ENCODE results near the gene FMO1. TPM values are rescaled to one million over a fixed set of nuclear protein-coding genes. Genes with fewer than 3 reads are reported as not detected.

FMO1 gene
- total and polyA plus RNA-seq, 9 donors: 3.8 to 32.2 (median 5.8) TPM; not detected in 1

DNA sequence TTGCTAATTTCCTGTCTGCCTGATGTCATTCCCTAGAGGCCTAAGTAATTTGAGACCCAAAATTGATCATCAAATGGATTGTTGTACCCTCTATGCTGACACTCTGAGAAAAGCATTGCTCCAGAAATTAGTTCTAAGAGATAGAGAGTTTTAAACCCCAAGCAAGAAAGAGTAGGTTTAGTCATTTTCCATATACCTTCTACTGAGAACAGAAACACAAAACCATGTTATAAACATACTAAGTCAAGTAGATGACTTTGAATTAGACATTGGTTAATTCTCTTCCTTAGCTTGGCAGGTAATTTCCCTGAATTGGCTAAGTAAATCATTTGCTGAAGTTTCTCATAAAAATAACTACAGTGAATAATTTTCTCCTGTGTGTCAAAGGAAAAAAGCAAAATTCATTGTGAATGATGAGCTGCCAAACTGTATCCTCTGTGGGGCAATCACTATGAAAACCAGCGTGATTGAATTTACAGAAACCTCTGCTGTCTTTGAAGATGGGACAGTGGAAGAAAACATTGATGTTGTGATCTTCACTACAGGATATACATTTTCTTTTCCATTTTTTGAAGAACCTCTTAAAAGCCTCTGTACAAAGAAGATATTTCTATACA is 85.8 kb downstream of the FMO1 start:
- no peaks in the 10 kb centered on the region for H3K9me3 ChIP-seq
- 93 to 98% (median 96%) methylated on average over 1 of the region's 1 CpG for WGBS, 3 donors
- H3K27me3 ChIP-seq: no peaks in the 10 kb centered on the region
- no peak overlapping the region for H3K27ac ChIP-seq
- no peak for DNase-seq
- TF ChIP-seq EP300 (IDR thresholded peaks at IDR 0.05): no peak
- no peak overlapping the region for H3K4me3 ChIP-seq
- no peaks in the 10 kb centered on the region for H3K36me3 ChIP-seq
- no peaks in the 10 kb centered on the region for H3K4me1 ChIP-seq (ENCODE audit: insufficient read depth)
- intact Hi-C loops (cut with DNase I): no loop called here

Small RNA genes lying within 50 kb of the gene (small RNA-seq; reads per million reads assigned to genes)
- not detected for gene RF00019

Other genes starting within 250 kb of the FMO1 start
- gene FMO3, start 157.6 kb upstream of the FMO1 start, total RNA-seq: 1 to 10 TPM in 2 of 7 donors, under 1 TPM in 4, not detected in 1; 0.15 to 1.5 (median 0.68) TPM
- 1 to 10 TPM in 1 of 2 donors, under 1 TPM in 1; 0.34 to 1.7 TPM for gene FMO3, start 157.6 kb upstream of the FMO1 start, polyA plus RNA-seq
- gene FMO2, start 63.2 kb upstream of the FMO1 start, total RNA-seq: 10 to 100 TPM in 1 of 7 donors, 1 to 10 TPM in 6; 1.6 to 11.3 (median 5.5) TPM
- 10 to 100 TPM in 1 of 2 donors, 1 to 10 TPM in 1; 5.8 to 12.8 TPM for gene FMO2, start 63.2 kb upstream of the FMO1 start, polyA plus RNA-seq
- gene FMO4, start 65.7 kb downstream of the FMO1 start, total RNA-seq: 1 to 10 TPM; 1.9 to 4.4 (median 3.7) TPM
- 1 to 10 TPM; 3.2 to 8.0 TPM for gene FMO4, start 65.7 kb downstream of the FMO1 start, polyA plus RNA-seq
- 100 to 1,000 TPM in 5 of 7 donors, 10 to 100 TPM in 2; 51.6 to 136 (median 107) TPM for gene PRRC2C, start 237.0 kb downstream of the FMO1 start, total RNA-seq
- gene PRRC2C, start 237.0 kb downstream of the FMO1 start, polyA plus RNA-seq: 10 to 100 TPM; 30.7 to 69.3 TPM

Measured in ovary (tissue), 9 donors.